Measurements from ENCODE around the gene ZBTB34. TPM values are rescaled to one million over a fixed set of nuclear protein-coding genes. Genes with fewer than 3 reads are reported as not detected.
A peak's percentile ranks its signal among the peaks of the same experiment; 100 is the strongest.

ZBTB34 gene
- polyA plus RNA-seq, 3 donors: 3.2 to 15.3 (median 3.6) TPM

- H3K36me3 ChIP-seq (replicated peaks in 1 of 2; ENCODE audit: control insufficient read depth in 1 of 2, insufficient read depth in 2 of 2, low read length in 2 of 2): no peaks in the 10 kb centered on the region
- H3K9ac ChIP-seq (ENCODE audit: insufficient read depth, low read length, poor library complexity, severe bottlenecking): no peak within 1 kb of the TSS
- WGBS (ENCODE audit: insufficient coverage): under 1% methylated on average over 81 of the region's 105 CpGs
- H3K27me3 ChIP-seq (ENCODE audit: control insufficient read depth in 2 of 2, insufficient read depth in 2 of 2, low read length in 2 of 2): peaks cover 9 to 20% of the 10 kb centered on the region in 2 donors
- Mint-ChIP-seq H3K36me3 (no peaks in the 10 kb centered on the region), H3K27me3 (ENCODE audit: low read depth in 3 of 3) (peaks cover 26 to 48% (median 35%) of the 10 kb centered on the region in 3 donors), H3K9me3 (peaks cover 2 to 11% (median 7%) of the 10 kb centered on the region in 7 donors), H3K4me1 (peaks cover 11% of the 10 kb centered on the region), H3K27ac (peak within 1 kb of the TSS in 1 of 7 donors; percentile 30), H3K4me3 (peak within 1 kb of the TSS; percentile 57 to 85)
- no peaks in the 10 kb centered on the region for H4K20me1 ChIP-seq (ENCODE audit: insufficient read depth, low read length)
- no peak within 1 kb of the TSS for H3K27ac ChIP-seq (ENCODE audit: low read depth in 1 of 2, low read length in 2 of 2)
- peak within 1 kb of the TSS; percentile 50 for H3K4me2 ChIP-seq (replicated peaks; ENCODE audit: extremely low read depth, low read length, poor library complexity, severe bottlenecking)
- no peaks in the 10 kb centered on the region for H3K9me3 ChIP-seq (replicated peaks in 1 of 2; ENCODE audit: control insufficient read depth in 1 of 2, insufficient read depth in 1 of 2, low read length in 2 of 2)
- TF ChIP-seq CTCF (IDR thresholded peaks at IDR 0.05): no peak
- H3K4me3 ChIP-seq (replicated peaks in 1 of 3; ENCODE audit: low read depth in 2 of 3, low read length in 3 of 3): peak within 1 kb of the TSS in 2 of 3 experiments; percentile 31 to 68
- H3K79me2 ChIP-seq (ENCODE audit: insufficient read depth, low read length): no peaks in the 10 kb centered on the region
- peak; percentile 91 to 92 (median 92) for DNase-seq
- intact Hi-C loops (cut with micrococcal nuclease): loop anchor here in 1 of 2 donors (5.0 kb wide), 1 partner anchor 52 kb away; the partner anchor contains the start of gene ZBTB34
- H2AFZ ChIP-seq (ENCODE audit: insufficient read depth, low read depth, low read length, poor library complexity, severe bottlenecking): peak within 1 kb of the TSS; percentile 35
- peaks cover 7 to 10% of the 10 kb centered on the region in 2 donors for H3K4me1 ChIP-seq (ENCODE audit: control insufficient read depth in 1 of 2, insufficient read depth in 2 of 2, low read length in 2 of 2)
Observed at GRCh38 chr9:126914458-126915280, 54.2 kb downstream of the ZBTB34 start, which contains the start of gene RALGPS1. Gene RALGPS1, plus strand, starts transcription at chr9:126914782. Its CDS starts 47,508 bp downstream, at chr9:126962290.

- Histone ChIP-seq H3K27me3 (ENCODE audit: control insufficient read depth in 2 of 2, insufficient read depth in 2 of 2, low read length in 2 of 2) (peaks cover 9 to 20% of the 10 kb centered on the region in 2 donors), H3K79me2 (ENCODE audit: insufficient read depth, low read length) (no peaks in the 10 kb centered on the region), H3K36me3 (replicated peaks in 1 of 2; ENCODE audit: control insufficient read depth in 1 of 2, insufficient read depth in 2 of 2, low read length in 2 of 2) (no peaks in the 10 kb centered on the region), H3K4me1 (ENCODE audit: control insufficient read depth in 1 of 2, insufficient read depth in 2 of 2, low read length in 2 of 2) (peaks cover 7 to 10% of the 10 kb centered on the region in 2 donors), H3K27ac (ENCODE audit: low read depth in 1 of 2, low read length in 2 of 2) (no peak overlapping the region), H2AFZ (ENCODE audit: insufficient read depth, low read depth, low read length, poor library complexity, severe bottlenecking) (no peak overlapping the region), H3K4me3 (replicated peaks in 1 of 3; ENCODE audit: low read depth in 2 of 3, low read length in 3 of 3) (no peak overlapping the region), H3K4me2 (replicated peaks; ENCODE audit: extremely low read depth, low read length, poor library complexity, severe bottlenecking) (peak overlapping the region; percentile 50), H3K9ac (ENCODE audit: insufficient read depth, low read length, poor library complexity, severe bottlenecking) (no peak overlapping the region), H4K20me1 (ENCODE audit: insufficient read depth, low read length) (no peaks in the 10 kb centered on the region), H3K9me3 (replicated peaks in 1 of 2; ENCODE audit: control insufficient read depth in 1 of 2, insufficient read depth in 1 of 2, low read length in 2 of 2) (no peaks in the 10 kb centered on the region)
- WGBS (ENCODE audit: insufficient coverage): 3% methylated on average over 33 of the region's 43 CpGs
- intact Hi-C loops (cut with micrococcal nuclease): loop anchor here in 1 of 2 donors (5.0 kb wide), 1 partner anchor 53 kb away; the partner anchor contains the start of gene ZBTB34
- Mint-ChIP-seq H3K27me3 (ENCODE audit: low read depth in 3 of 3) (peaks cover 29 to 46% (median 35%) of the 10 kb centered on the region in 3 donors), H3K9me3 (peaks cover 2 to 11% (median 7%) of the 10 kb centered on the region in 7 donors), H3K27ac (no peak overlapping the region), H3K4me3 (peak overlapping the region; percentile 54 to 85), H3K4me1 (peaks cover 11% of the 10 kb centered on the region), H3K36me3 (no peaks in the 10 kb centered on the region)
- DNase-seq: no peak
- TF ChIP-seq CTCF (IDR thresholded peaks at IDR 0.05): no peak
Observed at GRCh38 chr9:126915281-126915816, 54.9 kb downstream of the ZBTB34 start.
